Osteocyte (in vitro differentiated cells): ENCODE results near the gene SENP1. TPM values are rescaled to one million over a fixed set of nuclear protein-coding genes. Genes with fewer than 3 reads are reported as not detected.
A peak's percentile ranks its signal among the peaks of the same experiment; 100 is the strongest.

ENCODE experiments used
- DNase-seq: peaks from one replicate; pipeline ENCODE4 v3.0.0; 2021; ENCODE audit warnings: mixed read lengths; ENCODE audit not compliant: unreplicated experiment; ENCODE audit errors: extremely low spot score
- H3K27ac Mint-ChIP-seq: one replicate; pipeline ENCODE4 v1.8.0; 2021; ENCODE audit warnings: mild to moderate bottlenecking, mixed read lengths; ENCODE audit not compliant: unreplicated experiment
- H3K27me3 Mint-ChIP-seq: one replicate; pipeline ENCODE4 v1.8.0; 2021; ENCODE audit warnings: mixed read lengths; ENCODE audit not compliant: unreplicated experiment
- H3K36me3 Mint-ChIP-seq: one replicate; pipeline ENCODE4 v1.8.0; 2021; ENCODE audit warnings: mixed read lengths; ENCODE audit not compliant: unreplicated experiment
- H3K4me1 Mint-ChIP-seq: one replicate; pipeline ENCODE4 v1.8.0; 2021; ENCODE audit warnings: mixed read lengths; ENCODE audit not compliant: unreplicated experiment
- H3K4me3 Mint-ChIP-seq: one replicate; pipeline ENCODE4 v1.8.0; 2021; ENCODE audit warnings: mild to moderate bottlenecking, moderate library complexity, mixed read lengths; ENCODE audit not compliant: unreplicated experiment
- H3K9me3 Mint-ChIP-seq: one replicate; pipeline ENCODE4 v1.8.0; 2021; ENCODE audit warnings: mixed read lengths; ENCODE audit not compliant: unreplicated experiment
- CTCF ChIP-seq: fragments of 200-600 bp; sonication (generic); IDR thresholded peaks from 2 replicates; pipeline ENCODE4 v1.5.0; 2021; ENCODE audit warnings: antibody characterized with exemption, mild to moderate bottlenecking, moderate library complexity
- total RNA-seq: library from RNA; stranded (reverse); gene quantifications from 2 replicates; pipeline ENCODE4 v1.2.1, GENCODE V29; 2021

Gene SENP1
- total RNA-seq, 1 donor from 2014 or later, result 25.6 TPM

GRCh38 chr12:48009471-48009870, 96.4 kb downstream of the SENP1 start:
- Mint-ChIP-seq H3K9me3 (no peaks in the 10 kb centered on the region), H3K36me3 (peaks cover 1% of the 10 kb centered on the region), H3K27ac (no peak overlapping the region), H3K4me1 (peaks cover 4% of the 10 kb centered on the region), H3K4me3 (no peak overlapping the region), H3K27me3 (peaks cover 86% of the 10 kb centered on the region)
- DNase-seq, result no peak
- no peak for TF ChIP-seq CTCF

DNA sequence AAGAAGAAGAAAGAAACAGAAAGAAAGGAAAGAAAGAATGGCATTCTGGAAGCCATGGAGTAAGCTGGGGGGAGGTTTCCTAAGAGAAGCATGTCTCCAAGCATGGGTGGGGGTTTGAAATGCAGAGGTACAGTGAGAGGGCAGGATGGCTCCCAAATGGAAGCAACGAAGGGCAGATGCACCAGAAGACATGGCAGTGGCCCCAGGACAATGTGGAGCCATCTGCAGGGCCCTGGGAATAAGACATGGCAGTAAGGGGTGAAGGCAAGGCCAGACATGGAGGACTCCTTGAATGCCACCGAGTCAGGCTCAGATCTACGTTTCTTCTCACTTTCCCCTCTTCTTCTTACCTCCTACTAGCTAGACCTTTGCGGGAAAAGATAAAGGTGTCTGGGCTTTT, 96.9 kb downstream of the SENP1 start:
- no peak for DNase-seq
- H3K36me3 Mint-ChIP-seq, result peaks cover 1% of the 10 kb centered on the region
- no peak overlapping the region for H3K27ac Mint-ChIP-seq
- H3K4me1 Mint-ChIP-seq, result peaks cover 6% of the 10 kb centered on the region
- H3K9me3 Mint-ChIP-seq, result no peaks in the 10 kb centered on the region
- TF ChIP-seq CTCF, result no peak
- H3K4me3 Mint-ChIP-seq, result no peak overlapping the region
- peaks cover 85% of the 10 kb centered on the region for H3K27me3 Mint-ChIP-seq

GRCh38 chr12:48008349-48008748, 97.5 kb downstream of the SENP1 start:
- peaks cover 12% of the 10 kb centered on the region for H3K4me1 Mint-ChIP-seq
- DNase-seq, result no peak
- TF ChIP-seq CTCF, result no peak
- H3K9me3 Mint-ChIP-seq, result no peaks in the 10 kb centered on the region
- no peak overlapping the region for H3K4me3 Mint-ChIP-seq
- H3K27ac Mint-ChIP-seq, result no peak overlapping the region
- H3K36me3 Mint-ChIP-seq, result peaks cover 1% of the 10 kb centered on the region
- peaks cover 86% of the 10 kb centered on the region for H3K27me3 Mint-ChIP-seq

DNA sequence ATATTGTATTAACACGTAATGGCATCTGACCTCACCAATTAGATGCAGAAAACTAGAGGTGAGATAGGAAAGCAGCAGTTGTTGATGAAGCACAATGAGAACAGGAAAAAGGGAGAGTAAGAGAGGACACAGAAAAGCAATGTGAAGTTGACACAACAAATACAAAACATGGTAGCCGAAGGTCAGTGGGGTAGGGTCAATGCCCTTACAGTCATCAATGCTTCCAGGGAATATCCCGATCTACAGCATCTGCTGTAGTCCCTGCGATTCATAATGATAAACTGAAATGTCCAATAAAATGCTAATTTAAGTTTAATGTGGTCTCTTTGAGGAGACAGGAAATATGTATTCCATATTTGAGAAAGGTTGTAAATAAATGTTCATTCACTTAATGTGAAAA, 98.7 kb downstream of the SENP1 start:
- H3K4me3 Mint-ChIP-seq, result no peak overlapping the region
- H3K9me3 Mint-ChIP-seq, result no peaks in the 10 kb centered on the region
- DNase-seq, result no peak
- H3K4me1 Mint-ChIP-seq, result peaks cover 24% of the 10 kb centered on the region
- H3K36me3 Mint-ChIP-seq, result peaks cover 1% of the 10 kb centered on the region
- no peak for TF ChIP-seq CTCF
- no peak overlapping the region for H3K27ac Mint-ChIP-seq
- H3K27me3 Mint-ChIP-seq, result peaks cover 86% of the 10 kb centered on the region

- DNase-seq, result no peak
- H3K4me1 Mint-ChIP-seq, result peaks cover 37% of the 10 kb centered on the region
Measured at GRCh38 chr12:48005750-48006021, 100.2 kb downstream of the SENP1 start.

More at GRCh38 chr12:48005750-48006021, 100.2 kb downstream of the SENP1 start:
- peaks cover 78% of the 10 kb centered on the region for H3K27me3 Mint-ChIP-seq
- peaks cover 1% of the 10 kb centered on the region for H3K36me3 Mint-ChIP-seq
- H3K27ac Mint-ChIP-seq, result no peak overlapping the region
- H3K4me3 Mint-ChIP-seq, result peak overlapping the region; percentile 46
- TF ChIP-seq CTCF, result no peak
- H3K9me3 Mint-ChIP-seq, result no peaks in the 10 kb centered on the region
